GM21367 (cell line): ENCODE data around the gene PGS1.
"Not testable (repeated sequence)": the region's sequence is repeated elsewhere in the genome, so short reads cannot be mapped to it uniquely, and the experiment has no call there.

ENCODE experiments used
- ATAC-seq: cut with Tn5 transposase; IDR thresholded peaks from one replicate; pipeline ENCODE4 v1.9.1; 2021; ENCODE audit not compliant: unreplicated experiment

PGS1 gene

DNA sequence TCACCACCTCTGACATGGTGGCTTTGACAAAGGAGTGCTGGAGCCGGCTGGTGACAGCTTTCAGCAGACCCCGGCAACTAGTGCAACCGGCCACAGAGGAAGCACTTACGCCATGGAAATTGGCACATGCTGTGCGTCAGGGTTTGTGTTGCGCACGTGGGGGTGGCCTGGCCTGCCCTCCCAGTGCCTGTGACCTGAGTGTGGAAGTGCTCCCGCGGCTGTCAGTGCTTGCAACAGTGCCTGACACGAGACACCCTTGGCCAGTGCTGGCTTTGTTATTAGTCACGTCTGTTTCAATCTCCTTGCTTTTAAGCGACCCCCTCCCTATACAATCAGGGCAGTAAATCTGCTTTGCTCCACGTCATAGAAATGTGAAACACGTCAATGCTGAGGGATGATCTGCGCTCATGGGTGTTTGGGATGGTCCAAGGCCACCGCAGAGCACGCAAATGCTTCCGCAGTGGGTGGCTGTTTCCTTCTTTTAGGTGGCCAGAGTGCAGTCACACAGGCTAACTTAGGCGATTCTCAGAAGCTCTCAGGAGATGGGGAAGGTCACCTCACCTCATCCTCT lies 64.3 kb downstream of the PGS1 start:
- no peak for ATAC-seq

DNA sequence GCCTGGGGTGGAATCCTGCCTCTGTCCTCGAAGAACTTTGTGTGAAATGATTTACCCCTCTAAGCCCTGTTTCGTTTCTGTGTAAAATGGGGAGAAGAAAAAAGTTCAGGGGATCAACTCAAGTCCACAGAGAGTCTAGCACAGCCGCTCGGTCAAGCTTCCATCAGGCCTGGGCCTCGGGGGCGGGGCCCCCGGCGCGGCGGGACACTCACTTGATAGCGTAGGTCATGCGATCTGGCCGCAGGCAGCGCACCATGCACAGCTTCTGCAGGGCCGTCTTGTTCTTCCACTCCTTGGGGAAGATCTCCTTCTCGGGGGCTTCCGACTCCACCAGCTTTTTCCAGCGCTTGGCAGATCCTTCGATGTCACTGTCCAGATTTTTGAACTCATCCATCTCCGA lies 65.9 kb downstream of the PGS1 start:
- no peak for ATAC-seq

DNA sequence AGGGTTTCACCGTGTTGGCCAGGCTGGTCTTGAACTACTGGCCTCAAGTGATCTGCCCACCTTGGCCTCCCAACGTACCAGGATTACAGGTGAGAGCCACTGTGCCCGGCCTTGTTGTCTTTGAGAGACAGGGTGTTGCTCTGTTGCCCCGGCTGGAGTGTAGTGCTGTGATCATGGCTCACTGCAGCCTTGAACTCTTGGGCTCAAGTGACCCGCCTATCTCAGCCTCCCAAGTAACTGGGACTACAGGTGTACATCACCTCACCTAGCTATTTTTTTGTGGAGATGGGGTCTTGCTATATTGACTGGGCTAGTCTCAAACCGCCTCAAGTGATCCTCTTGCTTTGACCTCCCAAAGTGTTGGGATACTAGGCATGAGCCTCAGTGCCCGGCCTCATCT lies 68.4 kb downstream of the PGS1 start:
- no peak for ATAC-seq

DNA sequence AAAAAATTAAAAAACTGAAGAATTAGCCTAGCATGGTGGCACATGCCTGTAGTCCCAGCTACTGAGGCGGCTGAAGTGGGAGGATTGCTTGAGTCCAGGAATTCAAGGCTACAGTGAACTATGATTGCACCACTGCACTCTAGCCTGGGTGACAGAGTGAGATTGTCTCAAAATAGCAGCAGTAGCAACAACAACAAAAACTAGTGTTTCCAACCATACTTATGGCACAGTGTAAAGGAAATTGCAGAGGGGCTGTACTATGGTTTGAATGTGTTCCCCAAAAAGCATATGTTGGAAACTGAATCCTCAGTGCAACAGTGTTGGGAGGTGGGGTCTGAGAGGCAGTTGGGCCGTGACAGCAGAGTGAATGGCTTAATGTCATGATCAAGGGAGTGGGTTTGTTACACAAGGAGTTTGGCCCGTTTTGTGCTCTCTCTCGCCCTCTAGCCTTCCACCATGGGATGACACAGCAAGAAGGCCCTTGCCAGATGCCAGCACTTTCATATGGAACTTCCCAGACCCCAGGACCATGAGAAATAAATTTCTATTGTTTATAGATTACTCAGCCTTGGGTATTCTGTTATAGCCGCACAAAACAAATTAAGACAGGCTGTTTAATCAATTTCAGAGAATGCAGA lies 70.0 kb downstream of the PGS1 start:
- ATAC-seq: no peak

DNA sequence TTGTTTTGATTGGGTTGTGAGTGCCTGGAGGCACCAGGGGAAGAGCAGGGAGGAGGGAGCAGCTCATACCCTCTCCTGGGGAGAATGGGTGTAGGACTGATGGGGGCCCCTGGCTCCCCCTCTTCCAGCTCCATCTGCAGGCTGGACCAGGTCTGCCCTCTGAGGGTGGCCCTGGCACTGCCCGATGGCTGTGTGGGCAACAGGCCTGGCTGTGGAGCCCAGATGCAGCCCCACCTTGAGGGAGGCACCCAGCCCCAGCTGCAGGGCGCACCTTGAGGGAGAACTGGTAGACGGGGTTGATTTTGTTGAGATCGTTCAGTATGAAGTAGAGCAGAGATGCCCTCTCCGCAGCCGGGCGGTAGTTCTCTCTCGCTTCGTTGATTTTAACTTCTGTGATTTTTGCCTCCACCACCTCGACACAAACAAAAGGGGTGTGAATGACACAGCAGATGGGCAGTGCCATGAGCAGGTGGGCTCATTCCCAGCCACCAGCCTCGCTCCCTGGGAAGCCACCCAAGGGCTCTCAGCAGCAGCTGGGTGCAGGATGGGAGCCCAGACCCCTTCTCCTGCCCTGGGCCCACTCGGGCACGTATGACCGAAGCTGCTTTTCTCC lies 71.6 kb downstream of the PGS1 start:
- ATAC-seq: no peak

DNA sequence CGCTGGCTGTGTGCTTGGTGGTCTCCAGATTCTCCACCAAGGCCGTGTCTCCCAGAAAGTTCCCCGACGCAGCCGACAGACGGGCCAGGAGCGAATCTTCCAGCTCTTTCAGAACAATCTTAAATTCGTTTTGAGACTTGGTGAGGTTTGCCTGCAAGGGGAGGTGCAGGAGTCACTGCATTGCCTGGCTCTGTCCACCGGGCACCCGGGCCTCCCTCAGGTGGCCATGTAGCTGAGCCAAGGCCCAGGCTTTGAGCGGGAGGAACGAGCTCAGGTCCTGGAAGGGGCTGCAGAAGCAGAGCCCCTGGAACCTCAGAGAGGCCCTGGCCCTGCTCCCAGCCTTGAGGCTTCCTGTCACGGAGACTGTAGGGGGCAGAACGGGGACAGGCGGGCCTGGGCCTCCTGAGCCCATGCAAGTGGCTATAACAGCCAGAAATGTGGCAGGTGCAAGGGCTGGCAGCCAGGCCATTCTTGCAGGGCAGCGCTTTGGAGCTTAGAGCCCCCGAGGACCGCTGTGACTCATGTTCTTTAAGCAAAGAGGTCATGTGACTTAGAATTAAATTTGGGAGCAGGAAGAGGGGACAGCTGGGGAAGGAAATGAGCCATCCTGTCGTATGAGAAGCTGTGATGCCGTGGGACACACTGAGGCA lies 72.4 kb downstream of the PGS1 start:
- ATAC-seq: no peak

DNA sequence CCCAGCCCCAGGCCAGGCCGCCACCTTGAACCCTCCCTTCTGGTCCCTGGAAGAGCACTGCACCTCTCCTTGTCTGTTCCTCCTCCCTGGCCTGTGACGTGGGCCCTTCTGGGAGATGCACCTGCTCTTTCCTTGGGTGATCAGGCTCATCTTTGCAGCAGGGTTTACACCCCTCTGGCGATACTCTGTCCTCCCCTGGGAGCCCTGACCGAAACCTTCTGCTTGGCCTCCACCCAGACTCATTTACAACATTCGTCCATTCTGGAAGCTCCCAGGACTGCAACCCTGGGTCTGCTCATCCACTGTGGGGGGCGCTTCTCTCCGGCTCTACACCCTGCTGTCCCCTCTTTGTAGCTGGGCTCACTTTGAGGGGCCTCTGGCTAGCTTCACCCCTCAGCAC lies 73.3 kb downstream of the PGS1 start:
- no peak for ATAC-seq

DNA sequence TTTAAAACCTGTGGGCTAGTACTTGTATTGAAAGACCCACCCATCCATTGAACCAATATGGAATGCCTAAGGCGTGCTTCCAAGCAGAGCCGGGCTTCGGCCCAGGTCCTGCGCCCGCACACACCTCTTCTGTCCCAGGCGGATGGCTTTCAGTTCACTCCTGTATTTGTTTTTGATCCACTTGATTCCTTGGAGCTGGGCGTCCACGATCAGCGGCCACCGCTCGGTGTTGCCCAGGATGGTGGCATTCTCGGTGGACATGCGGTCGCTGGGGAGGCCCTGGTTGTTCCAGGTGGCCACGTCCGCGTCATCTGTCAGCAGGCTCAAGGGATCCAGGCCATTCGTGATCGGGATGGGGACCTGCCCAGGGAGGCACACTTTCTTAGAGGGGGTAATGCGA lies 75.9 kb downstream of the PGS1 start:
- no peak for ATAC-seq

DNA sequence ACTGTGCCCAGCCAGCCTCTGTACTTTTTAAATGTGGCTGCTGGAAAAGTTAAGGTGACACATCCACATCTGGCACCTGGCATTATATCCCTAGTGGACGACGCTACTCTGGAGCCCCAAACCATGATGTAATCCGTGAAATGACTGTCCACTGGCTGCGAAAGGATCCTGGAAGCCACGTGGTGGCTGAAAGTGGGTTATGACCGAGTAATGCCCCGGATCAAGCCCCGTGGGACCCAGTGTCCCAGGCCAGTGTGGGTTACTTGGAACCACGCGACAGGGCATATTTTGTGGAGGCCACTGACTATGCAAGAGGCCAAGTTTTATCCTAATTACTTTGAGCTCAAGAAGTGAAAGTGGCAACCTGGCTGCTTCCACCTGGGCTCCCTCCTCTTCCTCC lies 79.6 kb downstream of the PGS1 start:
- no peak for ATAC-seq

DNA sequence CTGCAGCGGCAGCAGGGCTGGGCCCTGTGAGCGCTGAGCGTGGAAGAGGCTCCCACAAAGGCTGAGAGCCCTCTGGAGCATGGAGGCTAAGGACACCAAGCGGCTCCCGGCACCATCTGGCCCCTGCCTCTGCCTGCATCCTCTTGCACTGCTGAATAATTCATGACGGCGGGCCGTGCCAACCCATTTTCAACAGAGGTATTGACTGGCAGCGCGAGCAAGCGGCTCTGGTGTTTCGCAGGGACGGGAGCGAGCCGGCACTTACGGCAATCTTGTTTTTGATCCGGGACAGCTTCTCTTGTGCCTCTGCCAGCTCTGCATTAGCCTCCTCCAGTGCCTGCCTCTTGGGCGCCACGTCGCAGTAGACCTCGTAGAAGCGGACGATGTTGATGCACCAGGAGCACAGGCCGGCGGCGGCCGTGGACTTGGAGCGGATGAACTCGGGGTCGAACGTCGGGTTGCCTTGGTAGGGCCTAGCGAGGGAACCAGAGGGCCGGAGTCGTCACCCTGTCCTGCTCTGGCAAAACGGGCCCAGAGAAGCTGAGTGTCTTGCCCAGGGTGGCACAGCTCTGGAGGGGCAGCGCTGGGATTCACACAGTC lies 80.4 kb downstream of the PGS1 start:
- ATAC-seq: no peak

DNA sequence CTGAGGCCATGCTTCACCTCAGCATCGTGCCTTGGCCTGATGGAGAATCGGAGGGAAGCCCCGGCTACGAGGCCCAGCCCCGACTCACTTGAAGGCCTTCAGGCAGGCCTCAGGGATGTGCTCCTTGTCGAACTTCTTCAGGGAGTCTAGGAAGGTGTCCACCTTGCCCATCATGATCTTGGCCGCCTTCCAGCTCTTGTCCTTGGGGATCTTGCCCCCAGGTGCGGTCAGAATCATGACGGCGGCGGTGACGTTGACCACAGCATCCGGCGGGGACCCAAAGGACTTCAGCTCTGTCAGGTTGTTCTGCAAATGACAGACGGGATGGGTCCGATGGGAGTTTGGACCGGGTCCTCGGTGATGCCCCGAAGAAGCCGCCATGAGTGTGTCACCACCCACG lies 81.2 kb downstream of the PGS1 start:
- no peak for ATAC-seq

DNA sequence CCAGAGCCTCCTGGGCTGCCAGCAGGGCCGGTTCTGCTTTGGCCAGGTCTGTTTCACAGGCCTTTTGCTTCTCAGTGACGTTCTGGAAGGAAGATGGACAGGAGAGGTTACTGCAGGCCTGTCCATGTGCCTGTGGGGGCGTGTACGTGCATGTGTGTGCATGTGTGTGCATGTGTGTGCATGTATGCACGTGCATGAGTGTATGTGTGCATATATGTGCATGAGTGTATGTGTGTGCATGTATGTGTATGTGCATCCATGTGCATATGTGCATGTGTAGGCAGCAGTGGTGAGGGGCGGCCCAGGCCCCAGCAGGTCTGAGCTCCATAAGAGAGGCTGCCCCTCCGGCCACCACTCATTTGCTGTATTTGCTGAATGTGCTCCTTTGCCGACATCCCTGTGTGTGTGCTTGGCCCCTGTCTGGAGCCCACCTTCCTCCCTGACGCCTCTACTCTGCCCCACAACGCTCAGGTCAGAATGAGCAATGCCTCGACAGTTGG lies 81.8 kb downstream of the PGS1 start:
- no peak for ATAC-seq

DNA sequence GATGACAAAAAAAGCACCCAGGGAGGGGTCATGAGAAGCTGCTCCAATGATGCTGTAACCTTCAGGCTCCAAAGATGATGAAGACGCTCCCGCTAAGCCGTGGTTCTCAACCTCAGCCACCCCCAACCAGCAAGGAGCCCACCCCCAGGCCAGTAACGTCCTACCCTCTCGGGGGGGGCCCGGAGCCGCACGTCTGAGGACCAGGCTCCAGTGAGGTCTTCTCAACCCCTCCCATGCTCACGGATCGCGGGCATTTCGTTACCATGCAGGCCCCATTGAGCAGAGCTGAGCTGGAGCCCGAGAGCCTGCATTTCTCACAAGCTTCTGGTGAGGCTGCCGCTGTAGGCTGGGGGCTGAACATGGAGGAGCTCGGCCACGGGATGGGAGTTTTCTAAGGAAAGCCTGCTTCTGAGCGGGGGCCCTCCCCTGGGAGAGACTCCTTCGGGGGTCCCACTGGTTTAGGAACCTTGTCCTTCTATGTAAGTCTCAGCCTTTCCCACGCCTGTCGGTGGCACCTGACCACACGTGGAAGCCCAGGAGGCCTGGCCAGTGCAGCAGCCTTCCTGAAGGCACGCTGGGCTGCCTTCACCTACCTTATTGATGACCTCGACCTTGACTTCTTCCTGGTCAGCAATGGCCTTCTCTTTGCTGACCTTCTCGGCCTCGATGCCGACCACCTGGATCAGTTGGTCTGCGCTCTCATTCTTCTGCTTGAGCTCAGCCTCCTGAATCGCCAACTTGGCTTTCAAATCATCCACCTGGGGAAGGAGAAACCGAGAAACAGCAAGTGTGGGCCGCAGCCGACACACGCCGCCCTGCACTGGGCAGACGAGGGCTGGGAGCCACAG lies 82.7 kb downstream of the PGS1 start:
- no peak for ATAC-seq

DNA sequence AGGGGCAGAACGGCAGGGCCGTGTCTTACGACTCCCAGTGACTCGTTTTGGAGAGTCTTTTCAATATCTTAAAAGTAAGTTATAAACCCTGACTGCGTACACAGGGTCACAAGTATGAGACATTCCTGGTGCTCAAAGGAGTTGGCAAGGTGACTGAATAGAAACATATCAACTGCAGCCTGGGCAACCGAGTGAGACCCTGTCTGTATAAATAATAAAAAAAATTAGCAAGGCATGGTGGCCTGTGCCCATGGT lies 83.3 kb downstream of the PGS1 start:
- ATAC-seq: no peak

DNA sequence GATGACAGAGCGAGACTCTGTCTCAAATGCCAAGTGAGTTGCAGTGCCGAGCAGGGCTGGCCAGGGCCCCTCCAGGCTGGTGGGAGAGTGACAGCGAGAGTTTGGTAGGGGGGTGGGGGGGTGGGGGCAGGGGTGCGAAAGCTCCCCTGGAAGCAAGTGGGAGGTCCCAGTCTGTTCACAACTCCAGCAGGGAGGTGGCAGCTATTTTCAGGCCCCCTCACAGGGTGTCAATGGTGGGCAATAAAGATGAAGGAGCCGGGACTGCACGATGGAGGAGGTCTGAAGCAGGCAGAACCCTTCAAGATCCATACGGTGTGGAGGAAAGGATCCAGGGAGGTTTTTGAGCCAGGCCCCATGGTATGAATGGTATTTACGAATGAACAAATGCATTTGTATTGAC lies 83.7 kb downstream of the PGS1 start:
- no peak for ATAC-seq

DNA sequence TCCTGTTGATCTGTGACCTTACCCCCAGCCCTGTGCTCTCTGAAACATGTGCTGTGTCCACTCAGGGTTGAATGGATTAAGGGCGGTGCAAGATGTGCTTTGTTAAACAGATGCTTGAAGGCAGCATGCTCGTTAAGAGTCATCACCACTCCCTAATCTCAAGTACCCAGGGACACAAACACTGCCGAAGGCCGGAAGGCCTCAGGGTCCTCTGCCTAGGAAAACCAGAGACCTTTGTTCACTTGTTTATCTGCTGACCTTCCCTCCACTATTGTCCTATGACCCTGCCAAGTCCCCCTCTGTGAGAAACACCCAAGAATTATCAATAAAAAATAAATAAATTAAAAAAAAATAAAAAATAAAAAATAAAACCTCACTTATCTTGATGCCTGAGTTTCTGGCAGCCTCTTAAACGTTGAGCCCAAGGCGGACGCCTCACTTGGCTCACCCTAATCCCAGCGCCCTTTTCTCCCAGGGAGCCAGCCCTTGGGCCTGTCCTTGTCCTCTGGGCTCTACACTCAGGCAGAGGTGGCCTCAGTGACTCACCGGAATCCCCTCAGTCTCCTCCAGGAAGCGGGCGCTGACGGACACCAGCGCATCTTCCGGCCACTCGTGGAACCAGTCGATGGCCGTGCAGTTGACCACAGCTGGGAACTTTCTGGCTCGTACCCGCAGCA lies 87.8 kb downstream of the PGS1 start:
- not testable (repeated sequence) for ATAC-seq

DNA sequence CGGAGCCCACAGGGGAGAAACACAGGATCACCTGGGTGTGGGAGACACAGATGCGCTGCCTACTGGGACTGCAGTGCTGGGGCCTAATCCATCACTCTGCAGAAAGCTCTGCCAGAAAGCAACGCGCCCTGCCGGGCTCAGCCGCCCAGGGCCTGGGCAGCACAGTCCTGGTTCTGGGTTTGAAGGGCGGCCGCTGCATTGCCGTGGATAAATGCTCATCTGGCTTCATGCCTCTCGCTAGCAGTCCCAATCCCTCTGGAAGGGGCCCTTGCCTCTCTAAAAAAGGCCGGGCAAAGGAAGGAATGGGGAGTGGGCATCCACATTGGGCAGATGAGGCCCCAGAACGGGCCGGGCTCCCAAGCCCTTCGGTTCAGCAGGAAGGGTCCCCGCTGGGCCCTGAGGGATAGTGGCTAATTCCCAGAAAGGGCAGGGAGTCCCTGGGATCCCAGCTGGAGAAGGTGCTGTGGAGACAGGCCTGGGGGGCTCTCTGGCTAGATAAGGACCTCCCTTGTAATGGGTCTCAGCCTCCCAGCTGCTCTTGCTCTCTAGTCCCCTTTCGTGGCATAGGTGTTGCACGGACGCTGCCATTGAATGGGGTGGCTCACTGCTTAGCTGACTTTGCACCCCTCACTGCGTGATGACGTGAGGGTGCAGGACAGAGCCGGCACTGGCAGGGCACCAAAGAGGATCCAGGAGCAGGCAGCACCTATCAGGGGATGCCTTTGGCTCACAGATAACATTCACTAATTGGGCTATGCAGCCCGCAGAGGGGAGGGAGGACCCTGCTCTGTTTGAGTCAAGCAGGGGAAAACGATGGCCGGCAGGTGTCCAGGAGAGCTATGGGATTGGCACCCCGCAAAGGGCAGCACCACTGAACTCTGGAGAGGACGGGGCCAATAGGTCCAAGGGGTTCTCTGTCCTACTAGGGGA lies 88.6 kb downstream of the PGS1 start:
- ATAC-seq: no peak

DNA sequence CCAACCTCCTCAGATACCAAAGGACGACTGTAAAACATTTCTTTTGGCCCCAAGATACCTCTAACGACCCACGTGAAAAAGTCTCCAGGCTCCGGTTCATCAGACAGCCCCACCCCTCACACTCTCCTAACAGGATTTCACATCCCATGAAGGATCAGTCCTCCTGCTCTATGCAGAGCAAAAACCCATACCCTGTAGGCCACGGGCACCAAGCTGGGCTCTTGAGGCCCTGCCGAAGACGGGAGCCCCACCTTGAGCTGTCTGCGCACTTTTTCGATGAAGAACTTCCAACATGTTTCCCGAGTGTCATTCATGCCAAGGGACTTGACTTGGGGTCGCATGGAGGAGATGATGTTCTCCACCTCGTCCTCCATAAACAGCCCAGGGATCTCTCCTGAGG lies 89.9 kb downstream of the PGS1 start:
- ATAC-seq: no peak

DNA sequence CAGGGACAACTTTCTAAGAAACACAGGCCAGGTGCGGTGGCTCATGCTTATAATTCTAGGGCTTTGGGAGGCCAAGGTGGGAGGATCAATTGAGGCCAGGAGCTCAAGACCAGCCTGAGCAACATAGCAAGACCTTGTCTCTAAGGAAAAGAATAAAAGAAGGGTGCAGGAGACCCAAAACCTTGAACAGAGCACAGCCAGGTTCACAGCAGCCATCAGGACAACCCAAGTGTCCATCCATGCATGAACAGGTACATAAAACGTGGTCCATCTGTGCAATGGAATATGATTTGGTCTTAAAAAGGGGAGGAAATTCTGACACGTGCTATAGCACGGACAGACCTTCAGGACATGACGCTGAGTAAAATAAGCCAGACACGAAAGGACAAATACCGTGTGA lies 91.0 kb downstream of the PGS1 start:
- ATAC-seq: no peak

DNA sequence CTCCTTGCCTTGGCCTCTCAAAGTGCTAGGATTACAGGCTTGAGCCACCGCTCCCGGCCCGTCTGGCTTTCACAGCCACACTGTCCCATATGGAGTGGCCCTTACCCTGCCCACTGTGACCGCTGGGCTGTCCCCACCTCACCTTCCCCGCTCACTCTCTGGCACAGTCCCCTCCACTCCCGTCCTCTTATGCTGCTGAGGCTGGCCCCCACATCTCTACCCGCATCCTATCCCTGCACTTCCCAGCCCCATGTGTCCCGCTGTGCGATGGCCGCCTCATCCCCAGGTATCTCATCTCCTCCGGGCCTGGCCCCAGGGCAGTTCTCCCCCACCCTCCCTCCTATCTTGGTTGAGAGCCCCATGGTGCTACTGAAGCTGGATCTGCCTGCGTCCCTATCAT lies 93.2 kb downstream of the PGS1 start:
- no peak for ATAC-seq
